ENCODE measurements around the gene CPA5.
"Not testable (repeated sequence)": the region's sequence is repeated elsewhere in the genome, so short reads cannot be mapped to it uniquely, and the experiment has no call there.

The CPA5 gene

GRCh38 chr7:130359276-130359857 lies 14.8 kb downstream of the CPA5 start:
- no peak for DNase-seq

GRCh38 chr7:130360518-130360917 lies 15.9 kb downstream of the CPA5 start:
- no peak for DNase-seq

GRCh38 chr7:130361681-130362080 lies 17.1 kb downstream of the CPA5 start:
- DNase-seq: no peak

- no peak for DNase-seq
These were observed 17.7 kb downstream of the CPA5 start for GRCh38 chr7:130362251-130362816.

- DNase-seq: peak; percentile 99
These were observed 18.6 kb downstream of the CPA5 start for GRCh38 chr7:130363026-130363847.

GRCh38 chr7:130364451-130364850 lies 19.8 kb downstream of the CPA5 start:
- no peak for DNase-seq

GRCh38 chr7:130365088-130365487 lies 20.5 kb downstream of the CPA5 start:
- no peak for DNase-seq

- DNase-seq: peak; percentile 81
These were observed 21.2 kb downstream of the CPA5 start for GRCh38 chr7:130365511-130366441.

GRCh38 chr7:130366564-130366963 lies 21.9 kb downstream of the CPA5 start:
- DNase-seq: peak; percentile 56

- no peak for DNase-seq
These were observed 22.6 kb downstream of the CPA5 start for GRCh38 chr7:130367088-130367755.

GRCh38 chr7:130367836-130368746 lies 23.5 kb downstream of the CPA5 start:
- DNase-seq: no peak

- peak; percentile 85 for DNase-seq
These were observed 24.6 kb downstream of the CPA5 start for GRCh38 chr7:130369110-130369711.

GRCh38 chr7:130369831-130370550 lies 25.4 kb downstream of the CPA5 start:
- peak; percentile 59 for DNase-seq

- no peak for DNase-seq
These were observed 26.4 kb downstream of the CPA5 start for GRCh38 chr7:130371046-130371445.

- DNase-seq: no peak
These were observed 28.0 kb downstream of the CPA5 start for GRCh38 chr7:130372402-130373165.

- no peak for DNase-seq
These were observed 29.9 kb downstream of the CPA5 start for GRCh38 chr7:130374507-130374906.

- not testable (repeated sequence) for DNase-seq
These were observed 31.8 kb downstream of the CPA5 start for GRCh38 chr7:130376461-130376860.

- DNase-seq: peak; percentile 27
These were observed 32.6 kb downstream of the CPA5 start for GRCh38 chr7:130377178-130377577.

GRCh38 chr7:130379019-130379418 lies 34.4 kb downstream of the CPA5 start:
- DNase-seq: no peak

All from fibroblast of skin of back (primary cell).